Endothelial cell of umbilical vein (primary cell): ENCODE results near the gene CYP21A2. TPM values are rescaled to one million over a fixed set of nuclear protein-coding genes. Genes with fewer than 3 reads are reported as not detected.

Experiments
- BruUV-seq: library from RNA; stranded (reverse); fragments of 400-500 nt; replicated peaks from 2 replicates; lab custom pipeline; 2021; lab: Mats Ljungman, UMichigan
- CTCF ChIA-PET: fragments of 300-600, 350-600 bp; sonication (Branson Sonifier 250); formaldehyde crosslinking; loops from one replicate; lab custom pipeline; 2021; ENCODE audit warnings: antibody characterized with exemption, inconsistent platforms; lab: Charles Lee
- POLR2A ChIA-PET: fragments of 300-600, 350-600 bp; sonication (Branson Sonifier 250); formaldehyde crosslinking; loops from one replicate; lab custom pipeline; 2021; ENCODE audit warnings: antibody characterized with exemption, inconsistent platforms; lab: Charles Lee
- DNase-seq: peaks from one replicate; pipeline ENCODE4 v3.0.0-alpha.2; 2011; ENCODE audit warnings: low read depth, low spot score
- FAIRE-seq: peaks from 2 replicates; lab custom pipeline; 2011; peaks lifted over from hg19 to GRCh38; lab: Jason Lieb, UNC
- H2AFZ ChIP-seq: 2 replicates; pipeline ENCODE4 v1.6.0; 2012; ENCODE audit warnings: low read depth, low read length, control low read depth, inconsistent platforms
- H3K27ac ChIP-seq: 2 replicates; pipeline ENCODE4 v1.5.1; 2011; ENCODE audit warnings: low read depth, mild to moderate bottlenecking, control low read depth, low read length, moderate library complexity; ENCODE audit not compliant: insufficient read depth
- H3K27me3 ChIP-seq, 2 experiments: 2 replicates each; pipeline versions ENCODE4 v1.6.0 to v1.6.1; 2011; ENCODE audit warnings: low read length in 2 of 2, mixed read lengths in 1 of 2; ENCODE audit not compliant: control insufficient read depth in 2 of 2, insufficient read depth in 2 of 2
- H3K36me3 ChIP-seq, 2 experiments: 2 replicates in 1 of 2; 3 replicates in 1 of 2; pipeline ENCODE4 v1.5.1; 2011; ENCODE audit warnings: low read length in 2 of 2, mild to moderate bottlenecking in 1 of 2, moderate library complexity in 1 of 2; ENCODE audit not compliant: control insufficient read depth in 2 of 2, insufficient read depth in 2 of 2; ENCODE audit errors: extremely low read depth in 1 of 2
- H3K4me1 ChIP-seq: 3 replicates; pipeline ENCODE4 v1.5.1; 2011; ENCODE audit warnings: mild to moderate bottlenecking, low read length; ENCODE audit not compliant: control insufficient read depth, insufficient read depth; ENCODE audit errors: extremely low read depth
- H3K4me2 ChIP-seq: 2 replicates; pipeline ENCODE4 v1.6.1; 2011; ENCODE audit warnings: low read length, control low read depth, mixed read lengths; ENCODE audit not compliant: insufficient read depth
- H3K4me3 ChIP-seq, 3 experiments: fragments of 200-600 bp in 1 of 3; sonication (generic), shearing (Covaris generic) in 1 of 3; replicated peaks in 1 of 3; 2 replicates each; pipeline ENCODE4 v1.5.1; 2011 to 2016; ENCODE audit warnings: control low read depth in 3 of 3, low read length in 3 of 3, mild to moderate bottlenecking in 2 of 3, inconsistent platforms in 1 of 3, low read depth in 1 of 3, moderate library complexity in 1 of 3; ENCODE audit not compliant: insufficient read depth in 1 of 3
- H3K79me2 ChIP-seq: 2 replicates; pipeline ENCODE4 v1.6.0; 2012; ENCODE audit warnings: low read length, inconsistent platforms; ENCODE audit not compliant: control insufficient read depth, insufficient read depth
- H3K9ac ChIP-seq: replicated peaks from 2 replicates; pipeline ENCODE3; 2011; ENCODE audit warnings: low read length, control low read depth; ENCODE audit not compliant: insufficient read depth; ENCODE audit errors: extremely low read depth
- H3K9me1 ChIP-seq: replicated peaks from 3 replicates; pipeline ENCODE4 v1.6.0; 2011; ENCODE audit warnings: mild to moderate bottlenecking, low read length; ENCODE audit not compliant: control insufficient read depth, insufficient read depth; ENCODE audit errors: extremely low read depth
- H3K9me3 ChIP-seq: replicated peaks from 2 replicates; pipeline ENCODE4 v1.5.1; 2012; ENCODE audit warnings: low read length, inconsistent platforms; ENCODE audit not compliant: control insufficient read depth, insufficient read depth
- H4K20me1 ChIP-seq: replicated peaks from 2 replicates; pipeline ENCODE3; 2011; ENCODE audit warnings: mild to moderate bottlenecking, low read length; ENCODE audit not compliant: control insufficient read depth, insufficient read depth; ENCODE audit errors: extremely low read depth
- CTCF ChIP-seq, 2 donors: IDR thresholded peaks; 1 replicate in 1 of 2; 2 replicates in 1 of 2; pipeline ENCODE4 v1.5.1; 2011; ENCODE audit warnings: low read length in 2 of 2, mild to moderate bottlenecking in 2 of 2, moderate library complexity in 2 of 2, control low read depth in 1 of 2, inconsistent platforms in 1 of 2, low read depth in 1 of 2; ENCODE audit not compliant: insufficient read depth in 1 of 2; ENCODE audit errors: extremely low read depth in 1 of 2
- EZH2 ChIP-seq: IDR thresholded peaks from 2 replicates; pipeline ENCODE4 v1.6.1; 2012; ENCODE audit warnings: borderline replicate concordance, low read depth, mild to moderate bottlenecking, moderate library complexity, low read length, inconsistent platforms; ENCODE audit not compliant: severe bottlenecking
- FOS ChIP-seq: IDR thresholded peaks from 2 replicates; pipeline ENCODE4 v1.6.1; 2011; ENCODE audit warnings: mild to moderate bottlenecking, low read length, moderate library complexity, borderline replicate concordance; ENCODE audit not compliant: insufficient read depth
- GATA2 ChIP-seq: IDR thresholded peaks from 2 replicates; pipeline ENCODE4 v1.7.0; 2011; ENCODE audit warnings: low read depth, mild to moderate bottlenecking, moderate library complexity, mixed read lengths, low read length; ENCODE audit not compliant: insufficient read length, insufficient read depth
- JUN ChIP-seq: IDR thresholded peaks from 2 replicates; pipeline ENCODE4 v1.6.1; 2011; ENCODE audit warnings: borderline replicate concordance, low read depth; ENCODE audit not compliant: insufficient read length, insufficient read depth
- MAX ChIP-seq: IDR thresholded peaks from 2 replicates; pipeline ENCODE4 v1.6.1; 2011; ENCODE audit not compliant: insufficient read depth, insufficient read length
- MYC ChIP-seq: IDR thresholded peaks from one replicate; pipeline ENCODE4 v1.6.1; 2011; ENCODE audit warnings: mild to moderate bottlenecking, low read depth, low read length
- POLR2A ChIP-seq: IDR thresholded peaks from 2 replicates; pipeline ENCODE4 v1.6.1; 2012; ENCODE audit warnings: low read depth, mild to moderate bottlenecking, control low read depth, low read length
- POLR2AphosphoS5 ChIP-seq: IDR thresholded peaks from 2 replicates; pipeline ENCODE4 v1.6.1; 2012; ENCODE audit warnings: low read depth, mild to moderate bottlenecking, control low read depth, low read length, moderate library complexity; ENCODE audit not compliant: insufficient read depth
- dilution Hi-C: fragments of 300-500 bp; cut with MboI; formaldehyde crosslinking; loops from one replicate; pipeline ENCODE4 v1.15.0; 2019; ENCODE audit warnings: low sequenced_read_pairs; ENCODE audit not compliant: extremely low pct_ligation_motif_present
- intact Hi-C: fragments of 100-400 bp; cut with micrococcal nuclease; formaldehyde crosslinking; loops from one replicate; pipeline ENCODE4 v1.10.0; 2022
- polyA plus RNA-seq, 4 experiments: library from polyadenylated mRNA; depleted of rRNA in 3 of 4; stranded (reverse) in 3 of 4; unstranded in 1 of 4; fragments of >200 nt; gene quantifications; 2 replicates each; pipeline versions ENCODE4 v1.2.1 to v1.2.3, GENCODE V29; 2011 to 2012; ENCODE audit warnings: missing spikeins in 1 of 4
- total RNA-seq: library from RNA; stranded (reverse); gene quantifications from 2 replicates; pipeline ENCODE4 v1.2.3, GENCODE V29; 2021

The CYP21A2 gene
- total and polyA plus RNA-seq, 2 donors (not counting 3 experiments of a cell fraction or from before 2014, with no cell fraction given) = 0.22 to 0.46 TPM

DNA sequence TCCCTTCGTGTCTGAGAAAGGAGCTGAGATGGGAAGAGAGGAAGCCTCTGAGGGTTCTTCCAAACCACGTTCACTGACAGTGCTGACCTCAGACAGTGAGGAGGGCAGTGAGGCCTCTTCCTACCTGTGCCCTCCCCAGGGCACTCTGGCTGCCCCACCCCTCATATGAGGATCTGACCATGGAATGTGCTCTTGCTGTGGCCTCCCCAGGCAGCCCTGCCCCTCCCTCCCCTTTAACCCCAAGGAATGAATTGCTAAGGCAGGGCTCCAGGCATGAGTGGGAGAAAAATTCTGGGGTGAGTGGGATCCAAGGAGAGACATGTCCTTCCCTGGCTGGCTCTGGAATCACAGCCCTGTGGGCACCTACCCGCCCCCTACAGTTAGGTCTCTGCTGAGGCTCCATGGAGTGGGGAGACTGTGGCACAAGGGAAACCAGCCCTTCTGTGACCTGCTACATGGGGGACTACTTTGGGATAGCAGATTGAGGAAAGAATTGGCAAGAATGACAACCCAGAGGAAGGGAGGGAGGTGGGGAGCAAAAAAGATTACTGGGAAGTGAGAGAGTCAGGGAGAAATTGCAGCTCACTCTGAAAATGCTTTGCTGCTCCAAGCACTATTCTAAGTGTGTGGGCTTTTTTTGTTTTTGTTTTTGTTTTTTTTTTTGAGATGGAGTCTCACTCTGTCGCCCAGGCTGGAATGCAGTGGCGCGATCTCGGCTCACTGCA is 41.5 kb downstream of the CYP21A2 start:
- H3K9ac ChIP-seq = no peak overlapping the region
- ChIA-PET CTCF (interaction anchor here (1.0 kb wide), 1 partner anchor 20 kb away, joined by 3 read pairs; no protein-coding TSS in a partner anchor), POLR2A (no interaction called here)
- no peaks in the 10 kb centered on the region for H3K79me2 ChIP-seq
- H3K9me3 ChIP-seq = no peaks in the 10 kb centered on the region
- H3K27ac ChIP-seq = no peak overlapping the region
- H4K20me1 ChIP-seq = no peaks in the 10 kb centered on the region
- H3K4me2 ChIP-seq = no peak overlapping the region
- no peak overlapping the region for H2AFZ ChIP-seq
- intact Hi-C loops = no loop called here
- no peak for TF ChIP-seq FOS
- TF ChIP-seq EZH2 = no peak
- no peak for TF ChIP-seq MYC
- no peak for TF ChIP-seq POLR2AphosphoS5
- no peak for TF ChIP-seq POLR2A
- TF ChIP-seq MAX = no peak
- TF ChIP-seq CTCF (IDR thresholded peaks at IDR 0.05; ENCODE audit: extremely low read depth in 1 of 2, insufficient read depth in 1 of 2, low read depth in 1 of 2, low read length in 2 of 2) = no peak
- no peak for TF ChIP-seq GATA2
- no peak for TF ChIP-seq JUN
- dilution Hi-C loops = no loop called here
- no peaks in the 10 kb centered on the region for H3K4me1 ChIP-seq
- no peaks in the 10 kb centered on the region for H3K9me1 ChIP-seq
- H3K4me3 ChIP-seq = no peak overlapping the region
- FAIRE-seq (no peak), DNase-seq (no peak)
- no TSS peak for BruUV-seq
- peaks cover 0 to 2% of the 10 kb centered on the region in 2 experiments for H3K27me3 ChIP-seq
- no peaks in the 10 kb centered on the region for H3K36me3 ChIP-seq
